GM18519 (cell line): ENCODE data around the gene CASP7.
"Not testable (repeated sequence)": the region's sequence is repeated elsewhere in the genome, so short reads cannot be mapped to it uniquely, and the experiment has no call there.

Experiments
- ATAC-seq: cut with Tn5 transposase; IDR thresholded peaks from one replicate; pipeline ENCODE4 v1.9.1; 2021; ENCODE audit warnings: mild to moderate bottlenecking, moderate library complexity; ENCODE audit not compliant: unreplicated experiment, low FRiP score

The CASP7 gene

DNA sequence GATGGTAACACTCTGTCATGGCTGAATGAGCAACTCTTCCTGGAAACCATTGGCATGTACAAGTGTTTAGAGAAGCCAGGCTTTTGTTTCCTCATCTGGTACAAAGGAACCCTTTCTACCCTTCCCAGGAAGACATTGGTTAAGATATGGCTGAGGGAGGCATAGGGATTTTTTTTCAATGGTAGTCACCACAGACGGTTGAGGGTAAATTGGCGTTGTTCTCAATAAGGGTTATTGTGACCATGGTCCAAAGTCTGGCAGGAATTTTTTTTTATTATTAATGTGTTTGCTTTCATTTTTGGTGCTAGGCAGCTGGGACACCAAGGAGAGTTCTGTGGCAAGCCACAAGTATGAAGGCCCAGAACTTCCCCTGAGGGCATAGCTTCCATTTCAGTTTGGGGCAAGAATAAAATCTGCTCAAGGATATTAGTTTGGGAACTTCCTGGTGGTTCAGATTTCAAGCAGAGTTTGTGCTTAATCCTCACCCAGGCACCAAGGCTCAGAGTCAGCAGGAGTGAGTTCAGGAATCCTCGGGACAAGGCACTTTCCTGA is 71.5 kb downstream of the CASP7 start, which contains the start of gene PLEKHS1:
Gene PLEKHS1 (plus strand): TSS at position 502 of the 552 bp plus-strand sequence. CDS start 3,596 bp downstream, outside the sequence.
- ATAC-seq, result no peak

DNA sequence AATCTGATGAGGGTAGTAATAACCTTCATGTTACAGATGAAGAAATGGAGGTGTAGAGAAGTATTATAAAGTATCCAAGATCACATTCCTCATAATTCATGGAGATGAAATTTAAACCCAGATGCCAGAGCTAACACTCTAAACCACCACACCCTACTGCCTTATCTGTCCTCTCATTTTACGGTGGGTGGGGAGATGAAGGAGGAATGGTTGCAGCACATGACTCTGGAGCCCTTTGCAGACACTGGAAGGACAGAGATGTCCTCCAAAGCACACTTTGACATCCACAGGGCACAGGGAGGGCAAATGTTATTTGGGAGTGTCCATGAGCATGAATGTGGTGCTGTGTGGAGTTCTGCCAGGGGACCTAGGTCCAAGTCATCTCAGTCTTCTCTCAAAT is 72.8 kb downstream of the CASP7 start:
- ATAC-seq, result no peak

DNA sequence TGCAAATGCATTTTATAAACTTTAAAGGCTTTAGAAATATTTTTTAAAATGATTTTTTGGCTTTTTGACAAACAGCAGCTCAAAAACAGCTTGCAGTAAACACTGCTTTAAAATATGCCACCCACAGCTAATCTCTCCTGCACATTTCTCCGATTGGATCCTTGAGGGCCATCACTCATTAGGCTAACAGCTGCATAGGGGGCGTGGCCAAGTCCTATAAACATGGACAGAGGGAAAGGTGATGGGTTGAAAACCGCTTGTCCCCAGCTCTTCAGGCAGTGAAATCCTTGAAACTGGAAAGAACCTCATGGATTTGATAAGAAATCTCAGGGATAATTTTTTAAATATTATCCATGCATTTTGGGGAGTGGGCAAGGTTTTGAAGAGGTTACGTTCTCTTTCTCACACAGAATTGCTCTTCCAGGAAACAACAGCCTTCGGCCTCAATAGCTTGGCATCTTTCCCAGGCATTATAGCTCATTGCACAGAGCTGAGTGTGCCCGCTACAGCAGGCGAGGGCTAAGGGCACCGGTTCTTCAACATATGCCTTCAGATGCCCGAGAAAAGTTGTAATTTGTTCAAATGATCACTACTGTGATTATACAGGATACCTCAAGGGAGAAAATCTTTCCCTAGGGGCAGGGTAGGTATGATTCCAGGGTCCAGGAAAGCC is 73.4 kb downstream of the CASP7 start:
- ATAC-seq, result no peak

DNA sequence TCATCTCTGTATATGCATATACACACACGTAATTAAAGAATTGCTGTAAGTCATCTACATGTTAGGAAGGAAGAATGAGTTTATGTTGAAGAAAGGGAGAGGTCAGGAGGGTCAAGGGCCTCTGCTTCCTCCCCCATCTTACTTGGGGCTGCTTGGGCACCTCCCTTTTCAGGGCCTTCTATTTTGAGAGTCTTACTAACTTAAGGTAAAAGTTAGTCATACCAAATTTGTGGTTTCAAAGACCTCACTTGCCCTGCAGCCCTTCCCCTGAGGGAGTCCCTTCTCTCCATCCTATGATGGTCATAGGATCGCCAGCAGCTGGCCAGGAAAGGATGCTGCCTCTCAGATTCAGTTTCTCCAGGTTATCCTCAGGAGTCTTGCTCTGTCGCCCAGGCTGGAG is 74.4 kb downstream of the CASP7 start:
- ATAC-seq, result no peak

DNA sequence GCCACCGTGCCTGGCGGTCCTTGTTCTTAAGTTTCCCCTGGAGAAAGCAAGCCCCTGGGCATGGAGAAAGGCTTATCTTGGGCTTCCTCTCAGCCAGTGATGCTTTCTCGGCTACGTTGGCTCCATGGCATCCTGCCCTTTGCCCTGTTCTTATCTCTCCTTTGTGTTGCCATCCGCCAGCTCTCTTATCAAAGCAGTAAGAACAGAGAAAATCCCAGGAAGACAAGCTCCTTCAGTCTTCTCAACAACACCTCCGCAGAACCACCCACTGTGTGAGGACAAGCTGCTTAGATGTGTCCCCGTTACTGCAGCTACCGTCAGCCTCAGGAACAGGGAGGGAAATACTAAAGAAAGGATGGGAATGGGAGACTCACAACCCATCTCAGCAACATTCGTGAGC is 75.1 kb downstream of the CASP7 start:
- no peak for ATAC-seq

DNA sequence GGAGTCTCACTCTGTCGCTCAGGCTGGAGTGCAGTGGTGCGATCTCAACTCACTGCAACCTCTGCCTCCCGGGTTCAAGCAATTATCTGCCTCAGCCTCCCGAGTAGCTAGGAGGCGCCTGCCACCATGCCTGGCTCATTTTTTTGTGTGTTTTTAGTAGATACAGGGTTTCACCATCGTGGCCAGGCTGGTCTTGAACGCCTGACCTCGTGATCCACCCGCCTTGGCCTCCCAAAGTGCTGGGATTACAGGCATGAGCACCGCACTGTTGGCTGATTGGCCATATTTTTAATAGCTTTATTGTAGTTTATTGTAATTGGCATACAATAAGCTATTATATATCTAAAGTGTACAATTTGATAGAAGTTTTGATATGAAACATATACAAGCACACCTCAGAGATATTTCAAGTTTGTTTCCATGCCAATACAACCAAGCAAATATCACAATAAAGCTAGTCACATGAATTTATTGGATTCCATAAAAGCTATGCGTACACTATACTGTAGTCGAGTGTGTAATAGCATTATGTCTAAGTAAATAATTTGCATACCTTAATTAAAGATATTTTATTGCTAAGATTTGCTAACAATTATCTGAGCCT is 77.3 kb downstream of the CASP7 start:
- ATAC-seq, result no peak

DNA sequence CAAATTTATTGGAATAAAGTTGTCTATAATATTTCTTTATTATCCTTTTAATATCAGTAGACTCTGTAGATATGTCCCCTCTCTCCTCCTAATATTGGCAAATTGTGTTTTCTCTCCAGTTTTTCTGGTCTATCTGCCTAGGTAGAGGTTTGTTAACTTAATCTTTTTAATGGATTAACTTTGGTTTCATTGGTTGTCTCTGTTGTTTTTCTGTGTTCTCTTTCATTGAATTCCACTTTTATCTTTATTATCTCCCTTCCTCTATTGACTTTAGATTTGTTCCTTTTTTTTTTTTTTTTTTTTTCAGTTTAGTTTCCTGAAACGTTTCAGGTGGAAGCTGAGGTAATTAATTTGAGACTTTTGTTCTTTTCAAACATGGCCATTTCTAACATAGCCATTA is 82.4 kb downstream of the CASP7 start:
- ATAC-seq, result no peak

DNA sequence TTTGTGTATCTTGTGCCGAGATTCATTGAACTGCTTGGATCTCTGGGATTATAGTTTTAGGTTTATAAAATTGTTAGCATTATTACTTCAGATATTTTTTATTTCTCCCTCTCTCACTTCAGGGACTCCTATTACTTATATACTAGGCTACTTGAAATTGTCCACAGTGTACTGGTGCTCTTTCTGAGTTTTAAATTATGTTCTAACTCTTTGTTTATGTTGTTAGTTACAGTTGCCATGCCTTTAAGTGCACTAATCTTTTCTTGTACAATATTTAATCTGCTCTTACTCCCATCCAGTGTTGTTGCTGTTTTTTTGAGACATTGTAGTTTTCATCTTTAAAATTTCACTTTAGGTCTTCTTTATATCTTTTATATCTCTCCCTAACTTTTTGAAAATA is 84.9 kb downstream of the CASP7 start:
- no peak for ATAC-seq

DNA sequence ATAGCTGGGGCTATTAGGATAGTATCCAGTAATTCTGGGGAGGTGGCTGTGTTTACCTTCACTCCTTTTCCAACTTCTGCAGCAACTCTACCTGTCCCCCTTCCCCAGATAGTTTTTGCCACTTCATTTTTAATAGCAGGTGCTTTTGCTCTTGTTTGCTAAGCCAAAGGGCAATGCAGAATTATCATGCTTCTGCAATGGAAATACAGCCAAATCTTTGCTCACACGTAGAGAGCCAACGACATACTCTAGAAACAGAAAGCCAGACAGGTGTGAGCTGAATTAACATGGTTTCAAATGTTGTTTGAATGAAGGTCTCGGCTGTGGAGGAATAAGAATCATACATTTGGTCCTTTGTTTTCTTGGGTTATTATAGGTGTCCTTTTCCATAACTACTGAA is 86.2 kb downstream of the CASP7 start:
- ATAC-seq, result no peak

DNA sequence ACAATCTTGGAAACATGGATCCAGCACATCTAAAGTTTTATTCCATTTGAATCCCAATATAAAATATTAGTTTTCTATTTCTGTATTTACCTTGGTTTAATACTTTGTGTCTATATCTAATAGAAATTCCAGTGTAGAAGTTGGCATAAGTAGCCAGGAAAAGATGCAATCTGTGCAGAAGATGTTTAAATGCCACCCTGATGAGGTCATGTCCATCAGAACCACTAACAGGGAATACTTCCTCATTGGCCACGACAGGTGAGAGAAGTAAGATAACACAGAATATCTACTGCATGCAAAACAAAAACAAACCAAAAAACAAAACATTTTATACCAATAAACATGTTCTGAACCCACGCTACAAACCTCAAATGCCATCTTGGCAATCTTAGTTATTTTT is 87.5 kb downstream of the CASP7 start:
- no peak for ATAC-seq

DNA sequence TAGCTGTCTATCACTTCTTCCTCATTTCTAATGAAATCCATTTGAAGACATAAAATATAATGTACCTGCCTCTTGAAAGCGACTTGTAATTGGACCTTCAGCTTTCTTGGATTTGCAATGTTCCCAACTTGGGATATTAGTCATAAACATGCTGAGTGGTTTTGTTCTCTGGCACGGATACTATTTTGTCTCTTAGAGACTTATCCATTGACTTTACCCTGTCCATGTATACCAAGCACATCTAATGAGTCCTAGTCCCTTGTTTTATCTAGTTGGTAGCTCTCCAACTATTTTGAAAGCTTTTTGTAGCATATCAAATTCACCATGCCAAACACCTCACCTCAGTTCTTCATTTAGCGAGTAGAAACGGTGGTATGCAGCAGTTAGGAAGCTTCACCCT is 90.6 kb downstream of the CASP7 start:
- no peak for ATAC-seq

DNA sequence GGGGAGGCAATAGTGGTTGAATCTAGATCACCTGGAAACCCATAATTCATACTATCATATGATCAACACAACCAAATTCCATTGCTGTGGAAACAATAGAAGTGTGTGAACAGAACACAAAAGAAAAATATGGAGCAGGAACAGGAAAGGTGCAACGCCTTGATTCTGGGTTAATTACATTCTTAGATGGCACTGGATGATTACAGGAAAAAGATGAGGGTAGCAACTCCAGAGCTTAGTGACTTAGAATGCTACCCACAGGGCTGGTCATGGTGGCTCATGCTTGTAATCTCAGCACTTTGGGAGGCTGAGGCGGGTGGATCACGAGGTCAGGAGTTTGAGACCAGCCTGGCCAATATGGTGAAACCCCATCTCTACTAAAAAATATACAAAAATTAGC is 91.4 kb downstream of the CASP7 start:
- ATAC-seq, result not testable (repeated sequence)

DNA sequence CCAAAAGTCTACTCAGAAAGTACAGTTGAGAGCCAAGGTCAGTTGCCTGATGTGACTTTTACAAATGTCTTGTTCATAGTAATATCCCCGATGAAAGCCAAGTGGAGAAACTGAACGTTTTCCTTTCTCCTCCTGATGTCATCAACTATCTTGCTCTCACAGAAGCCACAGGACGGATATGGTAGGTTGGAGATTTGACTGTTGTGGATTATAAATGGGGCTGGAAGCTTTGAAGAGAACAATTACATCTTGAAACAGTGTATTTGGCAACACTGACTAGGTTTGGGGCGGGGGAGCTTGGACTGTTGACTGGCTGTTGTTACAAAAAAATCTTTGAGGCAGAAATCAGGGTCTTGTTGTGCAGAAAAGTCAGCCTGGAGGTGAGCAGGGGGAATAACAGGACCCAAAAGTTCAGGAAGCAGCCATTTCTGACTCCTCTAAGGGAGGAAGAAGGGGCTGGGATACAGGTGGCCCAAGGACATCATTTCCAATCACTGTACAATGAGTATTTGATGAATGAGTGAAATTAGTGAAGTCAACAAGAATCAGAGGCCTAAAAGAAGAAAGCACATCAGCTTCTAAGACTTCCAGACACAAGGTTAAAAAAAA is 96.1 kb downstream of the CASP7 start:
- no peak for ATAC-seq

DNA sequence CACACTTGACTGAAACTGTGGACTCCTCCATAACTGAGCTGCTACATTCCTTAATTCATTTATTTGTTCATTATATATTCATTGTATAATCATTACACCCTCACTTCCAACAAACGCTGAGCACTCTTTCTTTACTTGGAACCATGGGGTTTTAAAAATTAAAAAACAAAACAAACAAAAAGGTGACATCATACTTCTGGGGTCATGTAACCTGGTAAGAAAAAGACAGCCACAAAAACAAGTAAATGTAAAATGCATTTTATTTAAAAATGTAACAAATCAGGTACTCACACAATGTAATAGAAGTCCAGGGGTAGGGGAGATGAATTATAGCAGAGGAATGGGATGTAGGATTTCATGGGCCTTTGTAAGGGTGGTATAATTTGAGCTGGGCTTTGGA is 96.8 kb downstream of the CASP7 start:
- ATAC-seq, result no peak
